ENCODE measurements around the gene GRB14.

DNA sequence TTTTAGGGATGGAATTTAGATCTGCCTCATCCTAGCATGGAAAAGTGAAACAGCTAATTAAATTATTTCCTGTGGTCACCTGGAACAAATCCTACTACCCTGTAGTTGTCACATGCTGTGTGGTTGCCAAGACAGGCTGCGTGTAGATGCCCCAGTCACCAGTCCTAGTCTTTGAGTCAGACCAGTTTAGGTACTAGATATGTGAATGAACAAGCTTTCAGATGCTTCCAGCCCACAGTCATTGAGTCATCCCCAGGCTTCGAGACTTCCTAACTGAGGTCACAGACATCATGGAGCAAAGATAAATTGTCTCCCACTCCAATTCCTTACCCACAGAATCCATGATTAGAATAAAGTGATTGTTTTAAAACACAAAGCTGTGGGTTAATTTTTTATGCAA lies 35.8 kb upstream of the GRB14 start:
- no peak for TF ChIP-seq POLR2A (IDR thresholded peaks at IDR 0.05; ENCODE audit: low read depth, low read length)
- no peak for TF ChIP-seq POLR2AphosphoS5 (IDR thresholded peaks at IDR 0.05; ENCODE audit: low read depth, low read length)

Measured in GM12892 (cell line).